NT2/D1 (cell line): ENCODE results near the gene MAML3.

ENCODE experiments used
- DNase-seq: peaks from one replicate; pipeline ENCODE4 v3.0.0-alpha.2; 2011; ENCODE audit warnings: low read depth, low spot score
- H3K27me3 ChIP-seq: 2 replicates; pipeline ENCODE4 v1.6.0; 2011; ENCODE audit warnings: mild to moderate bottlenecking; ENCODE audit not compliant: insufficient read length, insufficient read depth
- H3K36me3 ChIP-seq: 2 replicates; pipeline ENCODE4 v1.6.1; 2011; ENCODE audit warnings: mild to moderate bottlenecking, low read length, mixed read lengths; ENCODE audit not compliant: insufficient read depth, insufficient read length
- H3K4me1 ChIP-seq: 2 replicates; pipeline ENCODE4 v1.5.1; 2011; ENCODE audit not compliant: insufficient read depth, insufficient read length
- H3K4me3 ChIP-seq: 2 replicates; pipeline ENCODE4 v1.5.1; 2011; ENCODE audit warnings: low read depth; ENCODE audit not compliant: insufficient read length
- H3K9ac ChIP-seq: 2 replicates; pipeline ENCODE4 v1.6.0; 2011; ENCODE audit warnings: low read depth; ENCODE audit not compliant: insufficient read length
- H3K9me3 ChIP-seq: 2 replicates; pipeline ENCODE4 v1.5.1; 2011; ENCODE audit warnings: mild to moderate bottlenecking, low read length; ENCODE audit not compliant: insufficient read depth
- SUZ12 ChIP-seq: IDR thresholded peaks from 2 replicates; pipeline ENCODE4 v1.6.1; 2011; ENCODE audit not compliant: insufficient read length, insufficient read depth; ENCODE audit errors: extremely low read depth
- YY1 ChIP-seq: IDR thresholded peaks from 2 replicates; pipeline ENCODE4 v1.6.1; 2011; ENCODE audit not compliant: insufficient read length, insufficient read depth
- ZNF274 ChIP-seq: IDR thresholded peaks from 2 replicates; pipeline ENCODE4 v1.6.1; 2011; ENCODE audit warnings: mild to moderate bottlenecking, low read depth, low read length

Gene MAML3

DNA sequence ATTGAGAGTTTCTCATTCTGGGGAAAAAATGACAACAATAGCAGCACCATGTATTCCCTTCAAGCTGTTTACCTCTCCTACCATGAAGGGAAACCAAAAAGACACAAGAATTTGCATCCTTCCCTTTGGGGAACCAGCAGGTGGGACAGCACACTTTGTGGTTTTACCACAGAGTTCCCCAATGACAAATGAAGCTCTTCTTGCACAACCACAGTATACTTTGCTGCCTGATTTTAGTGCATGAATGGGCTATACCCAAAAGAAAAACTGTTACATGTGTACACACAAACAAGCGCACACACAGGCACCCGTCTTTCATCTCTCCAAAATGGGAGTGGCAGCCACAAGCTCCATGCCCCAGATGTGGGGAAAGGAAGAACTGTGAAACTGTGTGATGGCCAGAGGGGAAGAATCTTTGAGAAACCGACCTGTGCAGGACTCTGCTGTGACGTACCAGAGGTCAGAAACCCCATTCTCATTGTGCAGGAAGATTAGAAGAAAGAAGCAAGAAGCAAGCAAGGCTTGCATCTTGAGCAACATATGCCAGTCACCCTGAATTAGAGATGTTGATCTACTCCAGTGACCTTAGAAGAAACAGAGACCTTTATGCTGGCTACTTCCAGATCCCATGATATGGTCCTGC is 2.7 kb upstream of the MAML3 start:
- no peak for TF ChIP-seq ZNF274
- no peak for TF ChIP-seq SUZ12
- TF ChIP-seq YY1: no peak
- Histone ChIP-seq H3K9ac (no peak overlapping the region), H3K4me3 (no peak overlapping the region), H3K36me3 (no peaks in the 10 kb centered on the region), H3K27me3 (peaks cover 17% of the 10 kb centered on the region), H3K4me1 (no peaks in the 10 kb centered on the region), H3K9me3 (0 out of 2 replicates have a peak, but pooled peaks cover 3% of the 10 kb centered on the region)
- DNase-seq: no peak

DNA sequence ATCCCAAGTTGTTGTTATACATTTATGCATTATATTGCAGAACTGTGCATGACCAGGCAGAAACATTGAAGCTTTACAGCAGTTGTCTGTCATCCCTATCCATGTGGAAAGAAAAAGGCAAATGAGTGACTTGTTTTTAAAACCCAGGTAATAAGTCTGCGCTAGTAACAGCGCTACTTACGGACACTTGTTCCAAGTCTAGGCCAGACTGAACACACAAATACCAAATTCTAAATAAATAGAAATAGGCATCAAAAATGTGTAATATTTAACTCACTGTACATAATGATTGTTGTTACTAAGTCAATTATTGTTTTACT is 548 bp upstream of the MAML3 start:
- Histone ChIP-seq H3K27me3 (peaks cover 17% of the 10 kb centered on the region), H3K9me3 (no peaks in the 10 kb centered on the region), H3K9ac (no peak overlapping the region), H3K4me3 (peak overlapping the region; percentile 61), H3K36me3 (no peaks in the 10 kb centered on the region), H3K4me1 (no peaks in the 10 kb centered on the region)
- DNase-seq: no peak
- TF ChIP-seq YY1: no peak
- TF ChIP-seq ZNF274: no peak
- TF ChIP-seq SUZ12: no peak

DNA sequence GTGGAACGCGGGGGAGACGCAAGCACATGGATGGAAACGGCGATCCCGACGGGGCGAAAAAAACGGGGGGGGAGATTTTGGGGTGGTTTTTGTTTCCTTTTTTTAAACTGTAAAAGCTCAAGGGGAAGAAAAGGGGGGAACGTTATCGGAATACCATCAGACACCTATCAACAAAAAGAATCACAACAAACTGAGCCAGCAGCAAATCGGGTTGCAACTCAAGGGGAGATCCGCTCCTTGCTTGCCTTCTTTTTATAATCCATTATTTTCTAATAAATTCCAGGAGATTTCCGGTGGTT is 616 bp downstream of the MAML3 start:
- peak overlapping the region; percentile 71 for H3K9ac ChIP-seq
- H3K27me3 ChIP-seq: peaks cover 17% of the 10 kb centered on the region
- H3K4me1 ChIP-seq: no peaks in the 10 kb centered on the region
- TF ChIP-seq YY1: no peak
- TF ChIP-seq SUZ12: no peak
- no peak for TF ChIP-seq ZNF274
- DNase-seq: no peak
- H3K9me3 ChIP-seq: no peaks in the 10 kb centered on the region
- H3K36me3 ChIP-seq: no peaks in the 10 kb centered on the region
- H3K4me3 ChIP-seq: peak overlapping the region; percentile 61

DNA sequence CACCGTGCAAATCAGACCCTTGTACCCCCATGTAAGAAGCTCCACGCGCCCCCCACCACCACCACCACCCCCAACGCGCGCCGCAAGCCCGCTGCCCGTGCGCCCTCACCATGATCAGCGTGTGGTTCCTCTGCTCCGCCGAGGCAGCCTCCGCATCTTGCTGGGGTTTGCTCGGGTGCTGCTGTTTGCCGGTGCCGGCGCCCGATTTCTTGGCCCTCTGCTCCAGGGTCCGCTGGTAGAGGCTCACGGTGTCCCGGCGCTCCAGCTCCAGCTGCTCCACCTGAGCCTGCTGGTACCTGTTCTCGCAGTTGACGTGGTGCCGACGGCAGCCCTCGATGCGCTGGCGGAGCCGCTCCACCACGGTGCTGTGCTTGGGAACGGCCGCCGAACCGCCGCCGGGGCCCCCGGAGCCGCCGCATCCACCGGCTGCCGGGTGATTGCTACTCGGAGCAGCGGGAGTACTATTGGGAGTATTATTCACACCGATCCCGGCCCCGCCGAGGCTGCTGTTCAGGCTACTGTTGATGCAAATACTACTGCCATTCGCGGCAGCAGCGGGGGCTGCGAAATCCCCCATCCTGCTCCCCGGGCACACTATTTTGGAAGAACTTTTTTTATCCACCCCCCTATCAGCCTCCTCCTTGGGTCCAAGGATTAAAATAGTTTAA is 1.1 kb downstream of the MAML3 start:
- Histone ChIP-seq H3K27me3 (peaks cover 17% of the 10 kb centered on the region), H3K9ac (peak overlapping the region; percentile 67), H3K4me3 (peak overlapping the region; percentile 53), H3K9me3 (no peaks in the 10 kb centered on the region), H3K4me1 (no peaks in the 10 kb centered on the region), H3K36me3 (no peaks in the 10 kb centered on the region)
- TF ChIP-seq ZNF274: no peak
- no peak for TF ChIP-seq SUZ12
- TF ChIP-seq YY1: no peak
- DNase-seq: no peak

DNA sequence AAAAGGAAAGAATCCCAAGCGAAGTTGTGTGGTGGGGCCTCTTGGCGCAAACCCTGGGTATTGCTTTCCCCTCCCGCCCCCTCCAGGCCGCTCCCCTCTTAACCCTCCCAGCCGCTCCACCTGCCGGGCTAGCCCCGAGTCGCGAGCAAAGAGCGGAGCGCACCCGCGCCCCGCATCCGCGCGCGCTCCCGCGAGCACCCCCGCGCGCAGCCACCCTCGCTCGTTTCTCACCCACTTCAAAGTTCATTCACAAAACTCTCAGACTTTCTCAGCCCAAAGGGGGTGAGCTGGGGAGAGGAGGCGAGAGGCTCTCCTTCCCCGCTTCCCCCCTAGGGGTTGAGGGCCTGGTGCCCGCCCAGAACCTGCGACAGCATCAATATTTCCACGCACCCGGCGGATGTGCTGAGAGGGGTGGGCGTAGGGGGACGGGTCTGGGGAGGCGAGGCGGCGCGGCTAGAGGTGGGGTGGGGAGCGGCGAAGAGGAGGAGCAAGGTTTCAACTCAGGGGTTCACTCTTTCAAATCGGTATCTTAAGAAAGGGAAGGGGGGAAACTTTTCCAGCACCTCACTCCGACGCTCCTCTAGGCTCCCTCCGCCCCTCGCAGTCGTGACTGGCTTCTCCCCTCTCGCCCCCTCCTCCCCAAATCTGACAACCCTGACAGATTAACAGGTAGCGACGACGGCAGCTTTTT is 1.8 kb downstream of the MAML3 start:
- Histone ChIP-seq H3K4me3 (peak overlapping the region; percentile 53), H3K4me1 (no peaks in the 10 kb centered on the region), H3K9ac (peak overlapping the region; percentile 67), H3K36me3 (no peaks in the 10 kb centered on the region), H3K9me3 (no peaks in the 10 kb centered on the region), H3K27me3 (peaks cover 17% of the 10 kb centered on the region)
- no peak for DNase-seq
- TF ChIP-seq SUZ12: no peak
- no peak for TF ChIP-seq ZNF274
- TF ChIP-seq YY1: no peak

DNA sequence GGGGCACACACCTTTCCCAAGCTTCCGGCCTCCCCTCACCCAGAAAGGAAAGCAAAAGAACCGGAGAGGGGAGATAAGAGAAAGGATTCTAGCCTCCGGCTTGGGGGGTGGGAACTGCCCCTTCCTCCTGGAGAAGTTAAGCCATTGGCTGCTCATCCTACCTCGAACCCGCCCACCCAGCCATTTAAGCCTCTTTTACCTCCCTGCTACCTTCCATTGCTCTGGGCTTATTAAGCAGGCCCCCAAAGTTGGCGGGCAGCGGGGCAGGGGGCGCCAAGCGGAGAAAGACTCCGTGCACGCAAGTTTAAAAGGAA is 2.3 kb downstream of the MAML3 start:
- peak overlapping the region; percentile 56 for H3K9ac ChIP-seq
- H3K27me3 ChIP-seq: peaks cover 17% of the 10 kb centered on the region
- no peaks in the 10 kb centered on the region for H3K36me3 ChIP-seq
- no peaks in the 10 kb centered on the region for H3K4me1 ChIP-seq
- H3K4me3 ChIP-seq: peak overlapping the region; percentile 53
- no peak for TF ChIP-seq ZNF274
- TF ChIP-seq SUZ12: no peak
- no peak for TF ChIP-seq YY1
- DNase-seq: peak; percentile 73
- no peaks in the 10 kb centered on the region for H3K9me3 ChIP-seq

DNA sequence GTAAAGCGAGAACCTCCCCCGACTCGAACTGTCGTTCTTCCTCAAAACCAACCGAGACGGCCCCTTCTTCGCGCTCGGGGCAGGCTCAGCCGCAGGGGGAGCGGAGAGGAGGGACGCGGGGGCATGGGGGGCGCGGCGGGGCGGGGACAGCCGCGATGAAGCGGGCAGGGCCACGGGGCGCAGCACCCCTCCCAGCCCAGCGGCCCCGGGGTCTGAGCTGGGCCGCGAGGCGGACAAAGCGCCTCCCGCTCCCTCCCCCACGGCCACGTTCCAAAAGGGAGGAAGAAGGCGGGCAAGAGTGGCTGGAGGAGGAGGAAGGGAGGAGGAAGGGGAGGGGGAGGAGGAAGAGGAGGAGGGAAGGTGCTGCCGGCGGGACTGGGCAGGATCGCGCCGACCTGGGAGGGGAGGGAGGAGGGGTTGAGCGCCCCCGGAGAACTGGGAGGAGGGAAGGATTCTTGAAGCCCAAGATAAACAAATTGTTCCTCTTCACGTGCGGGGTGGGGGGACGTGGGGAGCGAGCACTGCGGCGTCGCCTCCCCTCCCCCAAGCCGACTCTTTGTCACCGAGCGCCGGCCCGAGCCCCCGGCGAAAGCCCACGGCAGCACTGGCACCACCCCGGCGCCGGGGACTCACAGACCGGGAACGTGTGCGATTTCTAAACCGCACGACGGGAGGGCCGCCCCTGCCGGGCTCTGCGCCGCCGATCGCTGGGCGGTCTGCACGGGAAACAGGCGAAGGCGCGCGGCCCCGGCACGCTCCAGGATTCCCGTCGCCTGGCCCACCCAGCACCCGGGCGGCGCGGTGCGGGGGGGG is 2.9 kb downstream of the MAML3 start:
- H3K4me3 ChIP-seq: peak overlapping the region; percentile 71
- H3K27me3 ChIP-seq: peaks cover 17% of the 10 kb centered on the region
- DNase-seq: peak; percentile 66
- TF ChIP-seq ZNF274 (no peak), SUZ12 (no peak), YY1 (no peak)
- peak overlapping the region; percentile 79 for H3K9ac ChIP-seq
- no peaks in the 10 kb centered on the region for H3K4me1 ChIP-seq
- H3K9me3 ChIP-seq: no peaks in the 10 kb centered on the region
- no peaks in the 10 kb centered on the region for H3K36me3 ChIP-seq
